ES-I3 (cell line): ENCODE data around the gene PIK3C2G.

Experiments used
- H3K36me3 ChIP-seq: 2 replicates; pipeline ENCODE4 v1.6.1; 2013; ENCODE audit warnings: mild to moderate bottlenecking, low read length, control low read depth, moderate library complexity; ENCODE audit not compliant: insufficient read depth
- H3K4me1 ChIP-seq: 2 replicates; pipeline ENCODE4 v1.6.1; 2013; ENCODE audit warnings: mild to moderate bottlenecking, control low read depth, low read length; ENCODE audit not compliant: insufficient read depth
- H3K9ac ChIP-seq: 2 replicates; pipeline ENCODE4 v1.6.1; 2013; ENCODE audit warnings: low read depth, mild to moderate bottlenecking, low read length, moderate library complexity
- H3K9me3 ChIP-seq: 2 replicates; pipeline ENCODE4 v1.6.1; 2013; ENCODE audit warnings: mild to moderate bottlenecking, low read length, moderate library complexity; ENCODE audit not compliant: control insufficient read depth, insufficient read depth

The PIK3C2G gene

DNA sequence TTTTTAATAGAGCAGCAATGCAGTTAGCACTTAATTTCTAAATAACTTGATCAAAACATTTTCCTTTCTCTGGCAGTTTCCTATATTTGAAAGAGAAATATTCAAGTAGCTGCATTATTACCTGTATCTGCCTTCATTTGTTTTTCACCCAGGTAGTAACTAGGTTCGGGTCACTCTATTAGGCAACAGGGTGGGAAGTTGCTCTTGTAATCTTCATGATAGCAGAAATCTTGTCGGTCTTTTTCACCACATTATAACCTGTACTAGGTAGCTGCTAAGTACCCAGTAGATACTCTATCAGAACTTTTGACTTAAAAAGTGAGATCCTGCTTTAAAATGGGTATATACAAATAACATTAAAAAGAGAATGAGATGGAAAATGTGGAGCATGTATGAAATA lies 2.4 kb upstream of the PIK3C2G start:
- Histone ChIP-seq H3K9me3 (no peaks in the 10 kb centered on the region), H3K36me3 (no peaks in the 10 kb centered on the region), H3K4me1 (no peaks in the 10 kb centered on the region), H3K9ac (no peak overlapping the region)

DNA sequence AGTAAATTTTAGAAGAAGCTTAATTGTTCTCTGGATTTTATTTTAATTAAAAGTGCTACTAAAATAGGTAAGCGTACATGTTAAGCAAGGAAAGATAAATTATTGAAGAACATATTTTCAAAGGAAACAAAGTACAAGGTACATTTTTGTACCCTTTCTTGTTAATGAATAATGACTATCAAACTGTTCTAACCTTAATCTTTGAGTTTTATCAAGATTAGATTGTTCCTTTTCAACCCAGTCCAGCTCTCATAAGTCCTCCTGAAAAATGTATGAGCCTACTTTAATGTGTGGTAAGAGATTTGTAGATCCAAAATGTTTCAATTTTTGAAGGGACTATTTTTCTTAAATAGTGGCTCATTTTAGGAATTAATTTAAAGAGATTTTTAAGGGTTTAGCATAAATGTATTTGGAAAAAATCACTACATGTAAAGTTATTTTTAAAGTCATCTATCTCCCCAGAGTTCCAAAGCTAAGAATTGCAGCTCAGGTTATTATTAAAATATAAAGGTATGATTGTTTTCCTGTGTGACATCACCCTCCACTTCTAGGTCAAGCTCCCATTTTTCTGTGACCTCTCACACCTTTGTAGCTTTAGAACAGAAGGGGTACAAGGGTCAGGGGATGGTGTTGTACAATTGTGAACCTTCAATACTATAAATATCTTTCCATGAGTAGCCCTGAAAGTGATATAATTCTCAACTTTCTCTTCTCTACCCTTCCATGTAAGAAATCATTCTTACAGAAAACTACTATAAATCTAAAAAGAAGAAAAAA lies 1.2 kb upstream of the PIK3C2G start:
- Histone ChIP-seq H3K9ac (no peak overlapping the region), H3K4me1 (no peaks in the 10 kb centered on the region), H3K36me3 (no peaks in the 10 kb centered on the region), H3K9me3 (no peaks in the 10 kb centered on the region)

DNA sequence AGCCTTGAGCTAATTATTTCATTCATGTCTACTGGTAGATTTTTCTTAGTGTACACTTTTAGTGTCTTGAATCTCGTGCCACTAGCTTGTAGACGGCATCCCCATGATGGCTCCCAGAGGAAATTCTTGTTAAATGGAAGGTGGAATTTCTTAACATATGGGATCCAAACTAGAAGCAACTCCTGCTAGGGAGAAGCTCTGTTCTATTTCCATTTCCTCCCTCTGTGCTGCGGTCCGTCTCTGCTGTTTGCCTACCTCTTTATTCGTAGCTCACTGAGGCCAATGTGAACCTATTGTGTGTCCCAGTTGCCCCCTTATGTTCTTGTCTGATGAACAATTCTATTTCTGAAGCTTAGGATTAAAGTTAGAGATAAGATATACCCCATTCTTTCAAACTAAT lies 588 bp downstream of the PIK3C2G start:
- no peak overlapping the region for H3K9ac ChIP-seq

GRCh38 chr12:18262514-18262913 lies 1.2 kb downstream of the PIK3C2G start:
- Histone ChIP-seq H3K9me3 (no peaks in the 10 kb centered on the region), H3K36me3 (no peaks in the 10 kb centered on the region), H3K4me1 (no peaks in the 10 kb centered on the region), H3K9ac (no peak overlapping the region)

More for the DNA sequence above, 588 bp downstream of the PIK3C2G start:
- Histone ChIP-seq H3K4me1 (no peaks in the 10 kb centered on the region), H3K36me3 (no peaks in the 10 kb centered on the region), H3K9me3 (no peaks in the 10 kb centered on the region)

DNA sequence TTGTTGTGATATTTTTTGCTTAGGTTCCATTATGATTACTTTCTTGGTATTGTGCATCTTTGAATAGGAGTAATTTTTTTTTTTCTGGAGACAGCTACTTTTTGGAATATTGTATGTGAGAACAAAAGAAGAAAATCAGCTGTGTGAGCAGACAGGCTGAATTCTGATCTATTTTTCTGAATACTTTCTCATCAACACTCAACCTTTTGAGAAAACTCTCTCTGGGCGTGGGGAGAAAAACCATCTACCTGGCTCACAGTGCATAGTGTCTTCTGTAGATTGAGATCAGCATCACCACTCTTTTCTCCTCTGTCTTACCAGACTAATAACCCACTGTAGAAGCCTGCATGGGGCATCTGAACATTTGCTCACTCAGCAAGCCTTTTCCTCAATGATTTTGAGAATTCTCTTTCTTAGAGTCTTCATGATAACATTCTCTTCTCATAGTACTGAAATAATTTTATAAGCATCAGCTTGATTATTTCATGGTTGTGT lies 3.3 kb downstream of the PIK3C2G start:
- Histone ChIP-seq H3K9ac (no peak overlapping the region), H3K4me1 (no peaks in the 10 kb centered on the region), H3K9me3 (no peaks in the 10 kb centered on the region), H3K36me3 (no peaks in the 10 kb centered on the region)

DNA sequence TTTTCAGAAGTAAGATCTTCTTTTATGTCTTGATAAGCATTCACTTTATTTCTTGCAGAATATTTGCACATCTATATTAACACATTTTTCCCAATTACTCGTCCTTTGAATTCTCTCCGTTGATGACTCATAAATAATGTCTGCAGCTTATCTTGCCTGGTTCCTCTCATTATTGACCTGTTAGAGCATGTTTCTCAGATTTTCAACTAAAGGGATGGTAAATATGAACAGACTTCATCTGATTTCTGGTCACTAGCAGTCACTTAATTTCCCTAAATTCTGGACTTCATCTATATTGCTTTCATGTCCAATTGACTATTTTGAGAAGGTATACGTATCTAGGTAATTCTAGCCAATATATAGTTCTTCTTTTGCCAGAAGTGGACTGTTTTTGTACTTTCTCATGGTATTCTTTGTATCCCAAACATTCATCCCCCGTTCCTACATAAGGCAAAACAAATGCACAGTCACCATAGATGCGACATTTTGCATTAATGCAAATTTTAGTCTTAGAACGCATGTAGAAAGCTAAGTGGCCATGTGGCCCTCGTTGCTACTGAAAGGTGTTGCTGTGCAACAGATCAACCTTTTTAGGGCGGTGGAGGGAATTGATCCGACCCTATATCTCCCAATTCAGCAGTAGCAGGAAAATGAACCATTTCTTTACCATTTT lies 6.2 kb downstream of the PIK3C2G start:
- Histone ChIP-seq H3K9ac (no peak overlapping the region), H3K9me3 (no peaks in the 10 kb centered on the region), H3K36me3 (no peaks in the 10 kb centered on the region), H3K4me1 (no peaks in the 10 kb centered on the region)

DNA sequence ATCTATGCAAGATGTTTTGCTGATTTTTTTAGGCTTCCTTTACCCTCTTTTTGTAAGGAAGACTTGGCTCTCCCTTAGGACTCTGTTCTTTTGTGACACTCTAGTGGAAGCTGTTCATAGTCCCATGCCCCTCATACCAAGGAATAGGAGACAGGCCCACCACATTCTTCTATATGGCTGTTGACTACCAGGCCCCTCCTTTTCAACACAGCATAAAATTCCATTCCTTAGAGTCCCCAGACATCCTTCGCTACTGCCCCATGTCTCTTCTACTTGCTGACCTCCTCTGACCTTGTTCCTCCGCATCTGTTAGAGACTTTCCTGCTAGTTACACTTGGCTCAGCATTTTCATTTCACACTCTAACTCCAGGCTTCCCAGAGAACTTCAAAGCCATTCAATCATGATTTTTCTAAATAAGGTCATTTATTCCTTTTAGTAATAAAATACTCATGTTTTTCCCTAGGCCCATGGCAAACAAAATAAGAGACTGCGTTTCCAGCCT lies 9.7 kb downstream of the PIK3C2G start:
- H3K4me1 ChIP-seq = peaks cover 5% of the 10 kb centered on the region; the same call in 1 of the 2 replicates
- H3K36me3 ChIP-seq = no peaks in the 10 kb centered on the region
- H3K9ac ChIP-seq = no peak overlapping the region
- no peaks in the 10 kb centered on the region for H3K9me3 ChIP-seq

DNA sequence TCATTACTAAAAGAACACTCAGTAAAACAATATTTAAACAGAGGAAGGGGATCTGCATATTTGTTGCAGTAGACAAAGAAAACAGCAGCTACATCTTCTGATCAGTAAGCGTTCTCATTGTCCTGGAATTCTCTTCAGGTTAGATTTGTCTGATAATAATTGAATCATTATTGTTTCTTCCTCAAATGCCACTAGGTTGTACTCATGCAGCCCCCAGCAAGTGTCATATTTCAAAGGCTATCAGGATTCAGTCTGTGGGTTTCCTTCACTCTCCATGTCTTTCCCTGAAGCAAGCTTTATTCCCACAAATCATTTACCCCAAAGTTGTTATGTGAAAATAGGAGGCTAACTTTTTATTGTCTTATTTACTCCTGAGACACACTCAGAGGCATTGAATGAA lies 14.7 kb downstream of the PIK3C2G start:
- H3K9ac ChIP-seq = no peak overlapping the region
- peaks cover 6% of the 10 kb centered on the region; the same call in 1 of the 2 replicates for H3K4me1 ChIP-seq
- no peaks in the 10 kb centered on the region for H3K9me3 ChIP-seq
- H3K36me3 ChIP-seq = no peaks in the 10 kb centered on the region

- Histone ChIP-seq H3K9me3 (no peaks in the 10 kb centered on the region), H3K4me1 (peaks cover 6% of the 10 kb centered on the region; the same call in 1 of the 2 replicates)
These were observed 15.9 kb downstream of the PIK3C2G start for GRCh38 chr12:18277196-18277595.

GRCh38 chr12:18280728-18281127 lies 19.4 kb downstream of the PIK3C2G start:
- no peaks in the 10 kb centered on the region for H3K9me3 ChIP-seq
- peaks cover 15% of the 10 kb centered on the region; the same call in 1 of the 2 replicates for H3K4me1 ChIP-seq
- H3K9ac ChIP-seq = no peak overlapping the region
- H3K36me3 ChIP-seq = no peaks in the 10 kb centered on the region

More at GRCh38 chr12:18277196-18277595, 15.9 kb downstream of the PIK3C2G start:
- H3K36me3 ChIP-seq = no peaks in the 10 kb centered on the region
- H3K9ac ChIP-seq = no peak overlapping the region

GRCh38 chr12:18281941-18282340 lies 20.6 kb downstream of the PIK3C2G start:
- H3K9ac ChIP-seq = no peak overlapping the region
- peaks cover 11% of the 10 kb centered on the region; the same call in 1 of the 2 replicates for H3K4me1 ChIP-seq
- no peaks in the 10 kb centered on the region for H3K36me3 ChIP-seq
- H3K9me3 ChIP-seq = no peaks in the 10 kb centered on the region

- H3K9me3 ChIP-seq = no peaks in the 10 kb centered on the region
- no peaks in the 10 kb centered on the region for H3K36me3 ChIP-seq
- H3K4me1 ChIP-seq = peaks cover 11% of the 10 kb centered on the region; the same call in 1 of the 2 replicates
- no peak overlapping the region for H3K9ac ChIP-seq
These were observed 22.5 kb downstream of the PIK3C2G start for GRCh38 chr12:18283831-18284230.

DNA sequence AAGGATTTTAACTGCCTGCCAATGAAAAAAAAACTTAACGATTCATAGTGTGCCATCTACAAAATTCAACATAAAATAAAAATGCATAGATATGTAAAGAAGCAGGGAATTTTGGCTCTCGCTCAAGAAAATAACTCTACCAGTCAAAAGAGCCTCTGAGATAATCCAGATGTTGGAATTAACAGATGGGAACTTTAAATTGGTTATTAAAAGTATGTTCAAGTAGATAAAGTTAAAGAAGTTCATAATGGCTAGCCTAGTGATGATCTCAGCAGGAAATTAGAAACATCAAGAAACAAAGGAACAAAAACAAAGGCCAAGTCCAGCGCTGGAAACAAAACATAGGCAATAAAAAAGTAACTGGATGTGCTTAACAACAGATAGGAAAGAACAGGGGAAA lies 23.1 kb downstream of the PIK3C2G start:
- no peaks in the 10 kb centered on the region for H3K36me3 ChIP-seq
- H3K9me3 ChIP-seq = no peaks in the 10 kb centered on the region
- peaks cover 11% of the 10 kb centered on the region; the same call in 1 of the 2 replicates for H3K4me1 ChIP-seq
- H3K9ac ChIP-seq = no peak overlapping the region

- H3K4me1 ChIP-seq = peaks cover 11% of the 10 kb centered on the region; the same call in 1 of the 2 replicates
- H3K9me3 ChIP-seq = no peaks in the 10 kb centered on the region
- no peaks in the 10 kb centered on the region for H3K36me3 ChIP-seq
- H3K9ac ChIP-seq = no peak overlapping the region
These were observed 23.8 kb downstream of the PIK3C2G start for GRCh38 chr12:18285161-18285560.
